HG03432 (cell line): ENCODE measurements around the gene FPR2.
"Not testable (repeated sequence)": the region's sequence is repeated elsewhere in the genome, so short reads cannot be mapped to it uniquely, and the experiment has no call there.

Source experiments
- ATAC-seq: cut with Tn5 transposase; IDR thresholded peaks from one replicate; pipeline ENCODE4 v1.9.1; 2021; ENCODE audit warnings: mild to moderate bottlenecking, moderate library complexity; ENCODE audit not compliant: unreplicated experiment

Gene FPR2

DNA sequence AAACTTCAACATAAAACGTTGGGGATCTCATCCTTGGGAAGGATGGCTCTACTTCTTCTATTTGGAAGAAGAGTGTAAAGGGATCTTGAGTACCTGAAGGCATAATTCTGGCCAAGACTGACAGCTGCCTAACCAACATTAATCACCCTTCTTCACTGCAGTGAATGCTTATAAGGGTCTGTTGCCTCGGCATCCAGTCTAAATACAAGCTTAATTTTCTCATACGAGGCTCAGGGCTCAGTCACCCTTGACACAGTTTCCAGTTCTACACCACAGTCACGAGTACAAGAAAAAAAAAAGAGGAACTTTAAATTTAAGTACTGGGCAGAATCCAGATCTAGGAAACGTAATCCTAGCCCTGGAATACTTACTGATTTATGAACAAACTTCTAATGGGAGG, 43.0 kb downstream of the FPR2 start:
- ATAC-seq, result no peak

DNA sequence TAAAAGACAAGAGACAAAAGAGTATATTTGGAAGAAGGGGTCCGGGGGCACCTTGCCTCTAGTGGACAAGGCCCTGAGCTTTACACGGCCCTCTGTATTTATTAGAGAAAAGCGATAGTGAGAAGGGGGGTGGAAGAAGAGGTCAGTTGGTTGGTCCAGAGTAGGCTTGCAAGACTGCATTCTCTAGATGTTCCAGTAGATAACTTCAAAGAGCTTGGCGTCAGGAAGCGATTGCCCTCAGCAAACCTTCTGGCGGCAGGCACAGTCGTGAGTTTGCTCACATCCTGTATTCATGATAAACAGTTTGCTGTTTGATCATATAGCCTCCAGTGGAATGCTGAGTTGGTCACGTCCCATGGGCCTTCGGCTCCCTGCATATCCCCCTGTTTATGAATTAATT, 43.8 kb downstream of the FPR2 start:
- ATAC-seq, result not testable (repeated sequence)

DNA sequence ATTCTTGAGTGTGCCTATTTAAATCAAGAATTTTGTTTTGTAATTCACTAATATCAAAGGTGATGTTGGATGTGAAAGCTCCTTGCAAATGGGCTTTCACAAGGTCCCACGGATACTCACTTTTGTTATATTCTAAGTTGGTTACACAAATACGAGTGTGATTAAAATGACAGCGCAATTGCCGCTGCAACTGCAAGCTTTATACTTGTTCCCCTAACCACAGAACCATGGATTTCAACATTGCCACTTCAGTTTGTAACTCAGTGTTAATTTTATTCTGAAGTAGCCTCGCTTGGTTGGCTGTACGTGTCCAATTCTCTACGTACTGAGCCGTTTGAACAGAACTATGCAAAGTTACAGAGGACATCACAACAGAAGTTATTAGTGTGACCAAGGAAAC, 44.4 kb downstream of the FPR2 start:
- not testable (repeated sequence) for ATAC-seq

DNA sequence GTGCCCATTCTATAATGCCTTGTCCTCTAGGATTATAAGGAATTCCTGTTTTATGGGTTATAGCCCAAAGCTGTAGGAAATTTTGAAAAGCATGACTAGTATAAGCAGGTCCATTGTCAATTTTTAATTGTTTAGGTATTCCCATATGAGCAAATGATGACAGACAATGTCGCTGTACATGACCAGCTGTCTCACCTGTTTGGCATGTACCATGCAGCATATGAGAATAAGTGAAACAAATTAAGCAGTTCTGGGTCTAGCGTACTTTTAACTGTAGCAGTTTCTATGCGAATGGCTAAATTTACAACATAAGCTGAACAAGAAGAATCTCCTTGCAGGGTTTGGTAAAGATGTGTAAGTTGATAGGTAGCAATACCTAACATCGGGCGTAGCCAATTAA, 45.6 kb downstream of the FPR2 start:
- not testable (repeated sequence) for ATAC-seq

DNA sequence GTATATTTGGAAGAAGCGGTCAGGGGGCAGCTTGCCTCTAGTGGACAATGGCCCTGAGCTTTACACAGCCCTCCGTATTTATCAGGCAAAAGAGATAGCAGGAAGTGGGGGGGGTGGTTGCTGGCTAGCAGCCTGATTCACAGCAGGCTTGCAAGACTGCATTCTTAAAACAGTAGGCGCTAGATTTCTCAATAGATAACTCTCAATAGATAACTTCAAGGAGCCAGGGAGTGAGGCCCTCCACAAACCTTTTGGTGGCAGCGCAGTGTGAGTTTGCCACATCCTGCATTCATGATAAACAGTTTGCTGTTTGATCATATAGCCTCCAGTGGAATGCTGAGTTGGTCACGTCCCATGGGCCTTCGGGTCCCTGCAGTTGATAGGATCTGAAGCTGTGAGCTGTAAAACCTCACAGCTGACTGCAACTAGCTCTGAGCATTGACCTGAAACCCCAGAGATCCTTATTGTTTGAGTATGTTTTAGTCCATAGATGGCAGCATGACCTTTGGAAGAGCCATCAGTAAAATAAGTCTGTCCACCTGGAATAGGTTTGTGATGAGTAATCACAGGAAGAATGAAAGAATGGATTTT, 46.2 kb downstream of the FPR2 start:
- ATAC-seq, result no peak

DNA sequence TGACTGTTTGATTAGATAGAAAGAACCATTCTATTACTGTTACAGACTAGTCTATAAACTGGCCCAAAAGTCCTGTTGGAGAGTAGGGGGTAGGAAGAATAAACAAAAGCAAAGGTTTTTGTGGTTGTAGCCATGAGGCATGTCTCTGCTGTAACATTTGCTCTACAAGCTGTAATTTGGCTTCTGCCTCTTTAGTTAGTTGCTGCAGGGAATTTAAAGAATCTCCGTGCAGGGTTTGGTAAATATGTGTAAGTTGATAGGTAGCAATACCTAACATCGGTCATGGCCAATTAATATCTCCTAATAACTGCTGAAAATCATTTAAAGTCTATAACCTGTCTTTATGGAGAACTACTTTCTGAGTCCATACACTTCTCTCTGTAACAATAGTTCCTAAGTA, 46.9 kb downstream of the FPR2 start:
- no peak for ATAC-seq

DNA sequence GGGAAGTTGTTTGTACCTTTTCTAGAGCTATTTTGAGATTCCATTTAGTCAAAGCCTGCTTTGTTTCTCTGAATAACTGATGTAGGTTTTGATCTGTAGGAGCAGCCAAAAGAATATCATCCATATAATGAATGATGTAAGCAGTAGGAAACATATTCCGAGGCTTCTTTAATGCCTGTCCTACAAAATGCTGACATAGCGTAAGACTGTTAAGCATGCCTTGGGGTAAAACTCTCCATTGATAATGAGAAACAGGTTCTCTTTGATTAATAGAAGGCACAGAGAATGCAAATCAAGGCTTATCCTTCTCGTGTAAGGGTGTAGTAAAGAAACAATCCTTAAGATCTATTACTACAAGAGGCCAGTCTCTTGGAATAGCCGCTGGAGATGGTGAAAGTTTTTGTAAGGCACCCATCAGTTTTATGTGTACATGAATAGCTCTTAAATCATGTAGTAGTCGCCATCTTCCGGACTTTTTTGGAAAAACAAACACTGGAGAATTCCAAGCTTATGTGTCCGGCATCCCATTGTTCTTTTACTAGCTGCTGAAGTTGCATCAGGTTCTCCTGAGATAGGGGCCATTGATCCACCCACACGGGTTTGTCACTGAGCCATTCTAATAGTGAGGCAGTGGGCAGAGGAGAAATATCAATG, 47.5 kb downstream of the FPR2 start:
- no peak for ATAC-seq

DNA sequence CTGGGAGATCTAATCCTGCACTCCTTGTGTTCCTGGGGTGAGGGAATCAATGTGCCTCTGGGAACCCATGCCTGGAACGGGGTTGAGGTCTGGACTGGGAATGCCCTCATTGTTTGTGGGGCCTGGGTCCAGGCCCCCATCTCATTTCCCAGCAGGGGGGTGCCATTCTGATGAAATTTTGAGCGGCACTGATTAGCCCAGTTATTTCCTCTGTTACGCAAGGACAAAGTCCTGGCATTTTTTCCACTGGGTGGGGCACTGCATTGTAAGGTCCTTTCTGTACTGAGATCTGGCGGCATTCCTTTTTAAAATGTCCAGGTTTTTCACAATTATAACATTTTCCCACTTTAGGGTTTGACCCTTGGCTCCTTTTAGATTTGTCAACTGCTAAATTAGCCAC, 48.8 kb downstream of the FPR2 start:
- ATAC-seq, result no peak

DNA sequence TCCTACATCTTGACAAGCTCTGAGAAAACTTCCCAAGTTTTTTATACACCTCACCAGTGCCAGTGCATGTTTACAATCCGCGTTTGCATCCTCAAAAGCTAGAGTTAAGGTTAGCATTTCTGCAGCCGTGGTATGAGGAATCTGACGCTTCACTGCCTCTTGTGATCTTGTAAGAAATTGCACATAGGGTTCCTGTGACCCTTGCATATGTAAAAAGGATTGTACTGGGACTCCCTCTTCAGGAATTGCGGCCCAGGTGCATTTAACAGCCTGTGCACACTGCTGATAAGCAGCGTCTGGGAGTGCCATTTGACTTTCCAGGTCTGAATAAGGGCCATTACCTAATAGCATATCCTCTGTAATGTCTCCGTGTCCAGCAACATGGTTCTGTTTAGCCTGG, 49.2 kb downstream of the FPR2 start:
- ATAC-seq, result no peak

DNA sequence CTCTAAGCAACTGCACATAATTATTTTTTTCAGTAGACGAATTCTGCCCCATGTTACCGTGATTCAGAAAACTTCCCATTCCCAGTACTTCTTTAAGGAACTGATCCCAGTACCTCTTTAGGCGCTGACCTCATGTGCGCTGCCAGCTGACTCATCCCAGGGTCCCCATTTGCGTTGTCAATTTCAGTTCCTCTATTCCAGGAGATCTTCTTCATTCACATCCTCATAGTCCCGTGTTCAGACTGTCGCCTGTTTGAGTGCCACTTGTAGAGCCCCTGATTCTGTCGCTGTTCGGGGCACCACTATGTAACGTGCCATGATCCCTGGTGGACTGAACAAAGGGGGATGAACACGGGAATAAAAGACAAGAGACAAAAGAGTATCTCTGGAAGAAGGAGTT, 50.4 kb downstream of the FPR2 start:
- no peak for ATAC-seq

DNA sequence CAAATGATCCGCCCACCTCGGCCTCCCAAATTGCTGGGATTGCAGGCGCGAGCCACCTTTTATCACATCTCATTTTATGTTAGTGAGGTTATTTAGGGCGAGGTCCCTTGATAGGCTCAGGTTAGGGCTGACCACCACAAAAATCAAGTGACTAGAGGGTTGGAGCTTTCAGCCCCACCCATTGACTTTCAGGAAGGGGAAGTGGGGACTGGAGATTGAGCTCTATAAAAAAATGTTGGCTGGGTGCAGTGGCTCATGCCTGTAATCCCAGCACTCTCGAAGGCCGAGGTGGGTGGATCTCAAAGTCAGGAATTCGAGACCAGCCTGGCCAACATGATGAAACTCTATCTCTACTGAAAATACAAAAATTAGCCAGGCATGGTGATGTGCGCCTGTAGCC, 54.1 kb downstream of the FPR2 start:
- ATAC-seq, result no peak

DNA sequence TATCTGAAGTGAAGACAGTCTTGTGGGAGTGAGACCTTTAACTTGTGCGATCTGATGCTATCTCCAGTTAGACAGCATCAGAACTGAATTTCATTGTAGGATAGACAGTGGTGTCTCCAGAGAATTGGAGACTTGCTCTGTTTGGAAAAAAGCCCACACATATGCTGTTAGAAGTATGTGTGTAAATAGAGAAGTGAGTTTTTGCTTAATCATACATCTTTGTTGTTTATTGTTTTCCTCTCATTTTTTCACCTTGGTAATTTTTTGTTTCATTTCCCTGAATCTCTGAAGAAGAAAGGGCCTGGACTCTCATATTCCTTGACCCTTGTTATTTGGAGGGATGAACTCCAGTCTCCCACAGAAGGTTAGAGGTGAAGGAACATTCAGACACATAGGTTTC, 55.7 kb downstream of the FPR2 start:
- ATAC-seq, result no peak

DNA sequence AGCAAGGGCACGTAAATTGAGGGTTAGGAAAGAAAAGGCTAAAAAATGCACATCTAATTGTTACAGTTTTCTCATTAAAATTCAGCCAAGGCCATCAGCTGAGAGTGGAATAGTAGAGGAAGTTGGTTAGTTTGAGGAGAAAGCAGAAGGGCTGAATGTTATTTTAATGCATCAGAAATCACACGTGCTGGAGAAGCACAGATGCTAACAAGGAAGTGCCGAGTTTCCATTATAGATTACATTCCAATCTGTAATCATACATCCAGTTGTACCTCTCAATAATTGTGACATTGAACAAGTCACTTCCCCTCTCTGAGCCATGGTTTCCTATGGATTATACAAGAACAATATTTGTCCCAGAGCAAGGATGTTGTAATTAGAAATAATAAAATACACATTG, 59.0 kb downstream of the FPR2 start:
- no peak for ATAC-seq
